Measurements from ENCODE around the gene PILRB.
"Not testable (repeated sequence)": the region's sequence is repeated elsewhere in the genome, so short reads cannot be mapped to it uniquely, and the experiment has no call there.

- TF ChIP-seq CTCF, POLR2A (IDR thresholded peaks at IDR 0.05): not testable (repeated sequence)
Measured at GRCh38 chr7:100345288-100345672, 12.6 kb upstream of the PILRB start.

Measured in ovary (tissue), 3 donors.